HG02759 (cell line): Measurements from ENCODE around the gene ANKRD10.
A peak's percentile ranks its signal among the peaks of the same experiment; 100 is the strongest.

ENCODE experiments used
- ATAC-seq: cut with Tn5 transposase; IDR thresholded peaks from one replicate; pipeline ENCODE4 v1.9.1; 2021; ENCODE audit warnings: mild to moderate bottlenecking, moderate library complexity; ENCODE audit not compliant: unreplicated experiment

Gene ANKRD10

GRCh38 chr13:110915874-110916206, 971 bp upstream of the ANKRD10 start:
- no peak for ATAC-seq

- ATAC-seq = peak; percentile 38
Observed at GRCh38 chr13:110914331-110915056, 375 bp downstream of the ANKRD10 start.

GRCh38 chr13:110914081-110914330, 863 bp downstream of the ANKRD10 start:
- ATAC-seq = no peak

GRCh38 chr13:110913322-110914080, 1.4 kb downstream of the ANKRD10 start:
- ATAC-seq = no peak

GRCh38 chr13:110912651-110913051, 2.2 kb downstream of the ANKRD10 start:
- no peak for ATAC-seq

GRCh38 chr13:110911880-110912279, 3.0 kb downstream of the ANKRD10 start:
- no peak for ATAC-seq

- no peak for ATAC-seq
Observed at GRCh38 chr13:110910013-110910890, 4.6 kb downstream of the ANKRD10 start.

GRCh38 chr13:110907951-110908898, 6.6 kb downstream of the ANKRD10 start:
- ATAC-seq = no peak

- ATAC-seq = no peak
Observed at GRCh38 chr13:110907301-110907700, 7.6 kb downstream of the ANKRD10 start.

- no peak for ATAC-seq
Observed at GRCh38 chr13:110904748-110905147, 10.1 kb downstream of the ANKRD10 start.

GRCh38 chr13:110902370-110902769, 12.5 kb downstream of the ANKRD10 start:
- ATAC-seq = no peak

GRCh38 chr13:110897521-110897920, 17.3 kb downstream of the ANKRD10 start:
- ATAC-seq = no peak

- ATAC-seq = no peak
Observed at GRCh38 chr13:110897014-110897413, 17.9 kb downstream of the ANKRD10 start.

GRCh38 chr13:110894086-110894485, 20.8 kb downstream of the ANKRD10 start:
- no peak for ATAC-seq

- ATAC-seq = no peak
Observed at GRCh38 chr13:110893571-110893970, 21.3 kb downstream of the ANKRD10 start.

GRCh38 chr13:110890279-110891165, 24.3 kb downstream of the ANKRD10 start:
- no peak for ATAC-seq

GRCh38 chr13:110888390-110888789, 26.5 kb downstream of the ANKRD10 start:
- ATAC-seq = no peak

- ATAC-seq = no peak
Observed at GRCh38 chr13:110887597-110888333, 27.1 kb downstream of the ANKRD10 start.
